GM19397 (cell line): ENCODE data around the gene BMP7.
"Not testable (repeated sequence)": the region's sequence is repeated elsewhere in the genome, so short reads cannot be mapped to it uniquely, and the experiment has no call there.

ENCODE experiments used
- ATAC-seq: cut with Tn5 transposase; IDR thresholded peaks from one replicate; pipeline ENCODE4 v1.9.1; 2021; ENCODE audit warnings: mild to moderate bottlenecking, moderate library complexity; ENCODE audit not compliant: unreplicated experiment

The BMP7 gene

GRCh38 chr20:57195469-57196100 is 70.9 kb downstream of the BMP7 start:
- no peak for ATAC-seq

DNA sequence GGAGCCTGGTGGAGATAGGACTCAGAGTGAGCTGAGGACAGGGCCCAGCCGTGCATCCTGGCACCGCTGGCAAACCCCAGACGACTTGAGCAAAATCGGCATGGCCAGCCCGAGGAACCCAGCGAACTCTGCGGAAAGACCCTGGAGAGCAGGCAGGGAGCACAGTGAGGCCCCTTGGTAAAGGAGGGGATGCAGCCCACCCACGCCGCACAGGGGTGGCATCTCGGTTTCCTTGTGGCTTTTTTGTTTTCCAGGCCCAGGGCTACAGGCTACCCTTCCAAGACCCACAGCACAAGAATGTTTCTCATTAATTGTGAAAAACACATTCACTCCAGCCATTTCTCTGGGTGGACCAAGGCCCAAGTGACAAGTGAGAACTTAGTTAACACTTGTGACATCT is 71.4 kb downstream of the BMP7 start:
- ATAC-seq: no peak

DNA sequence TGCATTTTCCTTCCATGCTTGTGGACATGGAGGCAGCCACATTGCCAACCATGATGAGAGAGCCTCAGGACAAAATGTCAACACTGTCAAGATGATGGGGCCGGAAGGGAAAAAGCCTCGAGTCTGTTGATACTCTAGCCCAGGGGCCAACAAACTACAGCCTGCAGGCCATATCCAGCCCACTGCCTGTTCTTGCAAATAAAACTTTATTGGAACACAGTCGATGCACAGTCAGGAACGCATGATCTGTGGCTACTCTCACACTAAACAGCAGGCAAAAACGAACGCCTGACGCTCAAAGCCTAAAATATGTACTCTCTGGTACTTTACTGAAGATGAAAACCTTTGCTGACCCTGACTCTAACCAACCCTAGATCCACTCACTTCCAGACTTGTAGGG is 72.3 kb downstream of the BMP7 start:
- ATAC-seq: no peak

DNA sequence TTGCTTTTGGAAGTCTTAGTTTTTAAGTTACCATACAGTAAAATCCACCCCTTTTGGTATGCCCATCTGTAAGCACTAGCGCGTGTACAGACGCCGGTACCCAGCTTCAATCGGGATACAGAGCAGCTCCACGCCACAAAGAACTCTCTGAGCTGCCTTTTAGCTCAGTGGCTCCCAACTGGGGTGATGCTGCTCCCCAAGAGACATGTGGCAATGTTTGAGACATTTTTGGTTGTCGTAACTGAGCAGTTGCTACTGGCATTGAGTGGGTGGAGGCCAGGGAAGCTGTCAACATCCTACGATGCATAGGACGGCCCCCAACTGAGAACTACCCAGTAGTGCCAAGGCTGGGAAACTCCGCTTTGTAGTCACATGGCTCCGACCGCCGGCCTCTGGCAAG is 73.3 kb downstream of the BMP7 start:
- ATAC-seq: no peak

- ATAC-seq: no peak
Observed at GRCh38 chr20:57192311-57192710, 74.1 kb downstream of the BMP7 start.

GRCh38 chr20:57191265-57191638 is 75.2 kb downstream of the BMP7 start:
- not testable (repeated sequence) for ATAC-seq

DNA sequence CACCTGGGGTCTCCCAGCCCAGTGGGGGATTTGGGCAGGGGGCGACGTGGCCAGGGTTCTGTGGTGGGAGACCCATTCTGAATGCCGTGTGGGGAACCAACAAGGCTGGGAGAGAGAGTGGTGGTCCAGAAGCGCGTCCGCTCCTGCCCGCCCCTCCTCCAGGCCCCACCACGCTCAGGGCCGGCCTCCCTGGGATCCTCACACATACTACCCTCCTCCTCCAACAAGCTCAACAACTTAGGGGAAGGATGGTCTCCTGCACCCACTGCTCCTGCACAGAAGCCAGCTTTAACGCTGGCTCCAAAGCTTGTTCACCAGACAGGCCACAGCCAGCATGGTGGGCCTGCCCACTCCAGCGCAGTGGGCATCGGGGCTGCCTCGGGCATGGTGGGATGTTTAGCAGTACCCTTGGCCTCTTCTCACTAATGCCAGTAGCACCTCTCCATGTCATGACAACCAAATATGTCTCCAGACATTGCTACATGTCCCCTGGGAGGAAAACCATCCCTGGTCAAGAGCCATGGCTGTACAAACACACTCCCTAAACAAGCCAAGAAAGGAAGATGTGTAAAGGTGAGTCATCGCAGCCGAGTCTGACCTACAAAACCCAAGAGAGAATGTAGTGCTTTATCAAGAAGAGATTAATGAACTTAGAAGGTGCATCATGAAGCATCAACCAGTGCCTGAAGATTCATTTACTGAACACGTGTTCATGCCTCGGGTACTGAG is 75.7 kb downstream of the BMP7 start:
- no peak for ATAC-seq

GRCh38 chr20:57189713-57190112 is 76.7 kb downstream of the BMP7 start:
- no peak for ATAC-seq

GRCh38 chr20:57188576-57189079 is 77.8 kb downstream of the BMP7 start:
- ATAC-seq: no peak

GRCh38 chr20:57188056-57188455 is 78.4 kb downstream of the BMP7 start:
- ATAC-seq: no peak

DNA sequence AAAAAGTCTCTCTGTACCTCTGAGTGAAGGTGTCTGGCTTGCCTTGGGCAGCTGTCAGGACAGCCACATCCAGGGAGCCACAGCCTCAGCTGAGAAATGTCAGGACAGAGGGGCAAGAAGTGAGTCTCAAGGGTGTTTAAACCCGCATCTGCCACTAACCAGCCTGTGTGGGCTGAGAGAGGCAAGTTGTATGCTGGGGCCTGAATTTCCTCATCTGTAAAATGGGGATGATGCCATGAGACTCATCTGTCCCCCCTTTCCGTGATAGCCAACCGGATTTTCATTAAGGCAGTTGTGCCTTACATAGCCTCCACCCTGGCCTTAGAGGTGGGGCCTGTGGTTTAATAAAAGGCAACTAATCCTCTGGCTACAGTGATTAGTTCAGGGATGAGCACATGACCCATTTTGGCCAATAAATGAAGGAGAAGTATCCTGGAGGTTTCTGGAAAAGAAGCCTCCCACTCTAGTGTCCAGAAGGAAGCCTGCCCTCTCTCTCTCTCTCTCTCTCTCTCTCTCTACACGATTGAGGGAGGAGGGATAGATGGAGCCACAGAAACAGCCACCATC is 79.3 kb downstream of the BMP7 start:
- ATAC-seq: no peak

- no peak for ATAC-seq
Observed at GRCh38 chr20:57186192-57186591, 80.2 kb downstream of the BMP7 start.

DNA sequence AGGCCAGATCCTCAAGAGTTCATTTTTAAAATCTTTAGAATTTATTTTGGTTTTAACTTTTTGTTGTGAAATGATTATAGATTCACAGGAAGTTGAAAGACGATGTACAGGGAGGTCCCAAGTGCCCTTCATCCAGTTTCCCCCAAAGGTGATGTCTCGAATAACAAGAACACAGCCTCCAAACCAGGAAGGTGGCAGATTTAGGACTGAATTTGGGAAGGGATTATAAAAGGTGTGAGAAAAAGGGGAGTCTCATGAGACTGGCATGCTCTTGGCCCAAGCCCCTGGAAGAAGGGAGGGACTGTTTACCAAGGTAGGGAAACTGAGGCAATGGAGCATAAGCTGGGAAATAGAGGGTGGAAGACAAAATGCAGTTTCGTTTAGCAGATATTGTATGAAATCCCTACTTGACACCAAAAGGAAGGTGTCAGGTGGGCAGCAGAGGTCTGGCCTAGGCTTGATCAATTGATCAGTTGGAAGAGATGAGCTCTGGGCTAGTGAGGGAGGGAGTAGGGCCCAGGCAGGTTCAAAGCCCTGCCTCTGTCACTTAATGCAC is 81.2 kb downstream of the BMP7 start:
- no peak for ATAC-seq

- ATAC-seq: no peak
Observed at GRCh38 chr20:57183457-57184009, 82.9 kb downstream of the BMP7 start.

DNA sequence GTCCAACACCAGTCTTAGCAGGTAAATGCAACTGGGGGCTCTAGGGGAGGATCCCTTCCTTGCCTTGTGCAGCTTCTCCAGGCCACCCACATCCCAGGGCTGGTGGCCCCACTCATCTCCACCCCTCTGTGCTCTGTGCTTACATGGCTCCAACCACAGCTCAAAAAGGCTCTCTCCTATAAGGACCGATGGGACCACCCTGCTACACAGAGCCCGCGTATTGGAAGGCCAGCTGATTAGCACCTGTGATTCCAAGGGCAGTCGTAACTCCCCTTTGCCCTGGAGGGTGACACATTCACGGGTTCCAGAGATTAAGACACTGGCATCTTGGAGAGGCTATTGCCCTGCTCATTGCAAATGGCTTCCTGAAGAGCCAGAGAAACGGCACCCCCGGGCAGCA is 84.8 kb downstream of the BMP7 start:
- no peak for ATAC-seq

DNA sequence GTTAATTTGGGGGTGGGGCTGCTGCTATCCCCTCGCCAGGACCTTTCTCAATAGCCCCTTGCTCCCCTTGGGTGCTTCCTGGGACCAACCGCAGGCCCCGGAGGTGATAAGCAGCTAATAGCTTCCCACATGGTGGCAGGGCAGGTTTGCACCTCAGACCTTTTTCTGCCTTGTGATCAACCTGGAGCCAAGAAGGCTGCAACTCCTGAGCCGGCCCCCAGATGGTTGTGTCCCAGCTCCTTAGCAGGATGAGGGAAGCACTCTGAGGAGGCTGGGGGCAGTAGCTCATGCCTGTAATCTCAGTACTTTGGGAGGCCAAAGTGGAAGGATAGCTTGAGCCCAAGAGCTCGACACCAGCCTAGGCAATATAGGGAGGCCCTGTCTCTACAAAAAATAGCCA is 85.5 kb downstream of the BMP7 start:
- ATAC-seq: no peak

- no peak for ATAC-seq
Observed at GRCh38 chr20:57180387-57180786, 86.1 kb downstream of the BMP7 start.

- ATAC-seq: no peak
Observed at GRCh38 chr20:57179265-57179664, 87.2 kb downstream of the BMP7 start.

DNA sequence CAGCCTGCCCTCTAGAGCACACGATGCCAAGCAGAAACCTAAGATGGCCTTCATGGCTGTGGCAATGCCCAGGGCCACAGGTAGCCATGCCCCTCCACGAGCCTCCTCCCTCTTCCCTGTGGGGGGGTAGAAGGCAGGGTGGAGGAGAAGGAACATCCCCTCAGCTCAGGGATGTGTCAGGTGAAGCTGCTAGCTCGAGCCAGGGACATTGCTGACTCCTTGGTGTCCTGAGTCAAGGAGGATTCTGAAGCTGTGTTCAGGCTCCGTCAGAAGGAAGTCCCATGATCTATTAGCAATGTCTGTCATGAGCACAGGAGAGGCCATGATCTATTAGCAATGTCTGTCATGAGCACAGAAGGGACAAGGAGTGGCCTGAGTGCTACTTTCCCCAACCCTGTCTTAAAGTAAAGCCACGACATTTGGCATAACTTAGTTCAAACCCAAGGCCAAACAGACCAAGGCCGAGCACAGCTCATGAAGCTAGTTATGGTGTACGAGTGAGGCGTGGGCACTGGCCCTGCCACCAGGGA is 87.8 kb downstream of the BMP7 start:
- no peak for ATAC-seq

- no peak for ATAC-seq
Observed at GRCh38 chr20:57177636-57178280, 88.7 kb downstream of the BMP7 start.

GRCh38 chr20:57176842-57177241 is 89.6 kb downstream of the BMP7 start:
- no peak for ATAC-seq
